ENCODE results near the gene PRADC1. TPM values are rescaled to one million over a fixed set of nuclear protein-coding genes. Genes with fewer than 3 reads are reported as not detected.
A peak's percentile ranks its signal among the peaks of the same experiment; 100 is the strongest.
"Not testable (repeated sequence)": the region's sequence is repeated elsewhere in the genome, so short reads cannot be mapped to it uniquely, and the experiment has no call there.

PRADC1 gene
- total and polyA plus RNA-seq, 8 donors = 8.5 to 23.3 (median 14.5) TPM

DNA sequence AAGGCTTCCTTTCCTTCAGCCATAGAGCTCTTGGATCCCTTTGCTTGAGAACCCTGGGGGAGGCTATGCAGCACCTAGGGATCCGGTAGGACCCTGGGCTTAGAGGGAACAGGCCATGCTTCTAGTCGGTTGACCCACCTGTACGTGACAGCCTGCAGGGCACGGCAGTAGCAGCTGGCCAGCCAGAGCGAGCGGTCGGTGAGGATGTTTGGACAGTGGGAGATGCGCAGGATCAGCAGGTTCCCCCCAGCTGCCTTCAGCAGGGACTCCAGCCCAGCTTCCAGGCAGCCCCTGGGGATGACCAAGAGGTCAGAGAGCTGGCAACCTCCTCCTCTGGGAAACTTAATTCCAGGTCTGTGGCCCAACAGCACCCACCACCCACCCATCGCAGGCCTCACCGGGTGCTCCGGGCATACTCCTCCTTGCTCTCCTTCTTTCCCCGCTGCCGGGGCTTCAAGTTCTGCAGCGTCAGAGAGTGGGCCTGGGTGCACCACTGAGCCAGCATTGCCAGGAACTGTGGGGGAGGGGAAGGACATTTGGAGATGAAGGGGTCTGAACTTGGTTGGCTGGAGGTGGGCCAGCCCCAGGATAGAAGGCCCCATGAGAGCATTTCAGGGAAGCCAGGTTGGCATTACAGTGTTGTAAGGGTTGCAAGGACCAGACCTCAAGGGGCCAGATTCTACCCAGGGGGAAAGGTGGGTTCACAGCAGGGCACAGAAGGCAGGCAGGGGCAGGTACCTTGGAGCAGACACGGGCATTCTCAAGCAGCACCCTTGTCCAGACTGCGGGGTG lies 30.7 kb upstream of the PRADC1 start:
- H3K4me1 ChIP-seq = peaks cover 0 to under 1% of the 10 kb centered on the region in 2 donors
- H3K27ac ChIP-seq = no peak overlapping the region
- peaks cover 6 to 35% of the 10 kb centered on the region in 2 donors for H3K27me3 ChIP-seq
- no peaks in the 10 kb centered on the region for H3K36me3 ChIP-seq
- ATAC-seq (no peak), DNase-seq (peak in 1 of 4 donors; percentile 71)
- no peaks in the 10 kb centered on the region for H3K9me3 ChIP-seq
- no peak overlapping the region for H3K4me3 ChIP-seq
- intact Hi-C loops (cut with DNase I) = no loop called here
- TF ChIP-seq, protein P1, sequence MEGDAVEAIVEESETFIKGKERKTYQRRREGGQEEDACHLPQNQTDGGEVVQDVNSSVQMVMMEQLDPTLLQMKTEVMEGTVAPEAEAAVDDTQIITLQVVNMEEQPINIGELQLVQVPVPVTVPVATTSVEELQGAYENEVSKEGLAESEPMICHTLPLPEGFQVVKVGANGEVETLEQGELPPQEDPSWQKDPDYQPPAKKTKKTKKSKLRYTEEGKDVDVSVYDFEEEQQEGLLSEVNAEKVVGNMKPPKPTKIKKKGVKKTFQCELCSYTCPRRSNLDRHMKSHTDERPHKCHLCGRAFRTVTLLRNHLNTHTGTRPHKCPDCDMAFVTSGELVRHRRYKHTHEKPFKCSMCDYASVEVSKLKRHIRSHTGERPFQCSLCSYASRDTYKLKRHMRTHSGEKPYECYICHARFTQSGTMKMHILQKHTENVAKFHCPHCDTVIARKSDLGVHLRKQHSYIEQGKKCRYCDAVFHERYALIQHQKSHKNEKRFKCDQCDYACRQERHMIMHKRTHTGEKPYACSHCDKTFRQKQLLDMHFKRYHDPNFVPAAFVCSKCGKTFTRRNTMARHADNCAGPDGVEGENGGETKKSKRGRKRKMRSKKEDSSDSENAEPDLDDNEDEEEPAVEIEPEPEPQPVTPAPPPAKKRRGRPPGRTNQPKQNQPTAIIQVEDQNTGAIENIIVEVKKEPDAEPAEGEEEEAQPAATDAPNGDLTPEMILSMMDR (IDR thresholded peaks at IDR 0.05) = no peak

DNA sequence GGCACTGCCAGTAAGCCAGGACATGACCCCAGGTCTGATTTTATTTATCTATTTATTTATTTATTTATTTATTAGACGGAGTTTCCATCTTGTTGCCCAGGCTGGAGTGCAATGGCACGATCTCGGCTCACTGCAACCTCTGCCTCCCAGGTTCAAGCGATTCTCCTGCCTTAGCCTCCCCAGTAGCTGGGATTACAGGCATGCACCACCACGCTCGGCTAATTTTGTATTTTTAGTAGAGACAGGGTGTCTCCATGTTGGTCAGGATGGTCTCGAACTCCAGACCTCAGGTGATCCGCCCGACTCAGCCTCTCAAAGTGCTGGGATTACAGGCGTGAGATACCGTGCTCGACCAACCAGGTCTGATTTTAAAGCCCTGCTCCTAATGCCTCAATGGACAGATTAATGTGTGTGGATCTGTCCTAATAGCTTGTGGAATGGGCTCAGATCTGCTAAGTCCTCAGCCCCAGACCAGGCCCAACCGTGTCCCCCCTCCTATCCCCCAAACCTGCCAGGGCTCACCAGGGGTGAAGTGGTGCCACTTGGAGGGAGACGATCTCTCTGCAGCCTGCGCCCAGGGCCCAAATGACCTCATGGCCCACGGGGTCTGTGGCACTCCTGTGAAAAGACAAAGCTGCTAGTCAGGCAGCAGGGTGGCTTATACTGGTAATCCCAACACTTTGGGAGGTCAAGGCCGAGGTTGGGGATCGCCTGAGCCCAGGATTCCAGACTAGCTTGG lies 29.8 kb upstream of the PRADC1 start:
- H3K36me3 ChIP-seq; ATAC-seq; H3K27ac ChIP-seq; intact Hi-C loops (cut with DNase I); H3K9me3 ChIP-seq; H3K4me1 ChIP-seq; DNase-seq; H3K4me3 ChIP-seq: not testable (repeated sequence)
- peaks cover 0 to 26% of the 10 kb centered on the region in 2 donors for H3K27me3 ChIP-seq

DNA sequence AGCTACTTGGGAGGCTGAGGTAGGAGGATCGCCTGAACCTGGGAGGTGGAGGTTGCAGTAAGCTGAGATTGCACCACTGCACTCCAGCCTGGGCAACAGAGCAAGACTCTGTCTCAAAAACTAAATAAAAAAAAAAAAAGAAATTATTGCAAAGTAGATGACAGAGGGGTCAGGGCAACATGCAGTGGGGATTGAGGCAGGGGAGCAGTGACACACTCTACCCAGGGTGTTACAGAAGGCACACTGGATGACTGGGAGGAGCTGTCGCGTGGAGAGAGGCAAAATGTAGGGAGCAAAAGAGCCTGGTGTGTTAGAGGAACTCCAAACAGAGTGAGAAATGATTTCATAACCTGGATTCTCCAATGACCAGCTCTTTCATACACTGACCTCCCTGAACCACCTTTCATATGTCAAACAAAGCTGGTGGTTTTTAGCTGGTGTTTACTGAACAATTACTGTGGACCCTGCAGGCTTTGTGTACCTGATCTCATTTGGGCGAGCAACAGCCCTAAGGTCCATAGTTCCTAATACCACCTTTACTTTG lies 29.1 kb upstream of the PRADC1 start:
- DNase-seq = no peak
- no peak overlapping the region for H3K4me3 ChIP-seq
- no peaks in the 10 kb centered on the region for H3K4me1 ChIP-seq
- no peaks in the 10 kb centered on the region for H3K36me3 ChIP-seq
- intact Hi-C loops (cut with DNase I) = no loop called here
- peaks cover 0 to 19% of the 10 kb centered on the region in 2 donors for H3K27me3 ChIP-seq
- H3K9me3 ChIP-seq = no peaks in the 10 kb centered on the region
- ATAC-seq = no peak
- no peak overlapping the region for H3K27ac ChIP-seq
- TF ChIP-seq, protein P1 (IDR thresholded peaks at IDR 0.05) = no peak

DNA sequence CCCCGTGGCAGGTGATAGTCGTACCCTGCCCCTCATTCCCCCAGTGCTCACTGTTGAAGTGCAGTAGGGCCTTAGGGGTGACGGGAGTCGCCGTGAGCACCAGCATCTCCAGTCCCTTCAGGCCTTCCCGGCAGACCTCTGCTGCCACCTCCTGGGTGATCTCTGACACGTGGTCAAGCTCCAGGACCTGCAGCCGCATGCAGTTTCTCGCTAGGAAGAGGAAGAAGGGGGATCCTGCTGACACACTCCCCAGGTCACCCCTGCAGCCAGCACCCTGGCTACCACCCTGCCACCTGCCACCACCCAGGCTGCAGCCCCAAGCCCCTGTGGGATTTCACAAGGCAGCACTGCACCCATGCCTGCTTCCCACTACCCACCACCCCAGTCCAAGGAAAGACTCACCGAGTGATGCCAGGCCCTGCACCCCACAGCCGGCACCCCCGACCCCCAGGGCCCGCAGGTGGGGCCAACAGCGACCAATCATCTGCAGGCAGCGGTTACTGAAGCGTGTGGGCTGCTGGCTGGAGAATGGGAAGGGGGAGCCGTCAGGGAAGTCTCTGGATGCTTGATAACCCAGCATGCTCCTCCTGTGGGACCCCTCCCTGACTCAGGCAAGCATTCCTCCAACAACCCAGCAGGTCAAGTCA lies 27.4 kb upstream of the PRADC1 start:
- ATAC-seq = peak; percentile 92
- peak in 3 of 4 donors; percentile 50 to 80 (median 54) for DNase-seq
- Histone ChIP-seq H3K4me1 (no peaks in the 10 kb centered on the region), H3K36me3 (no peaks in the 10 kb centered on the region), H3K27me3 (peaks cover 0 to 6% of the 10 kb centered on the region in 2 donors), H3K9me3 (no peaks in the 10 kb centered on the region), H3K4me3 (no peak overlapping the region), H3K27ac (no peak overlapping the region)
- TF ChIP-seq, protein P1 (IDR thresholded peaks at IDR 0.05) = peak; percentile 30 to 32
- intact Hi-C loops (cut with DNase I) = no loop called here

DNA sequence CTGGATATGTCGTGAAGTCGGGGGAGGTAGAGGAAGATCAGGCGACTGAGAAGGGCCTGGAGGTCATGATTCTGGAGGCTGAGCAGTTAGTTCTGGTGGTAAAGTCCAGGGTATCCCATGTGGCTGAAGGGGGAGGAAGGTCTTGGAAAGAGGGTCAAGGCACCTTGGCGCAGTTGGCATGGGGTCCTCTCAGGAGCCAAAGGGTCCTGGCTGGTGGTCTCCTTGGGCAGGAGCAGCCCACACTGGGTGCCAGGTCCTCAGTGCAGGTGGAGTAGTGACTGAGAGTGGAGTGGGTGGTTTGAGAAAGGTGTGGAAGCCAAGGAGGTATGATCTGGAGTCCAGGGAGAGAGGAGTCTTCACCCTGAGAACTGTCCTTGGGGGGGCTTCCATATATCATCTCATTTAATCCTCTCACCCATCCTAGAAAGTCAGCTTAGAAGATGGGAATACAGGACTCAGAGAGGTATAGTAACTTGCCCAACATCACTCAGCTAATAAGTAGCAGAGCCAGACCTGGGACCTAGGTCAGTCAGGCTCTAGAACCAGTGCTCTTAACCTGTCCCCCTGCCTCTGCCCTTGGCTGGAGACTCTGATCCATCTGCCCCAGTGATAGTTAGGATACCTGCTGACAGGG lies 26.8 kb upstream of the PRADC1 start:
- H3K4me3 ChIP-seq = no peak overlapping the region
- DNase-seq (no peak), ATAC-seq (no peak)
- no peaks in the 10 kb centered on the region for H3K27me3 ChIP-seq
- no peak overlapping the region for H3K27ac ChIP-seq
- H3K9me3 ChIP-seq = no peaks in the 10 kb centered on the region
- TF ChIP-seq, protein P1 (IDR thresholded peaks at IDR 0.05) = no peak
- H3K36me3 ChIP-seq = peaks cover 0 to 5% of the 10 kb centered on the region in 2 donors
- intact Hi-C loops (cut with DNase I) = no loop called here
- no peaks in the 10 kb centered on the region for H3K4me1 ChIP-seq
